ENCODE data around the gene MMAB.

MMAB gene

DNA sequence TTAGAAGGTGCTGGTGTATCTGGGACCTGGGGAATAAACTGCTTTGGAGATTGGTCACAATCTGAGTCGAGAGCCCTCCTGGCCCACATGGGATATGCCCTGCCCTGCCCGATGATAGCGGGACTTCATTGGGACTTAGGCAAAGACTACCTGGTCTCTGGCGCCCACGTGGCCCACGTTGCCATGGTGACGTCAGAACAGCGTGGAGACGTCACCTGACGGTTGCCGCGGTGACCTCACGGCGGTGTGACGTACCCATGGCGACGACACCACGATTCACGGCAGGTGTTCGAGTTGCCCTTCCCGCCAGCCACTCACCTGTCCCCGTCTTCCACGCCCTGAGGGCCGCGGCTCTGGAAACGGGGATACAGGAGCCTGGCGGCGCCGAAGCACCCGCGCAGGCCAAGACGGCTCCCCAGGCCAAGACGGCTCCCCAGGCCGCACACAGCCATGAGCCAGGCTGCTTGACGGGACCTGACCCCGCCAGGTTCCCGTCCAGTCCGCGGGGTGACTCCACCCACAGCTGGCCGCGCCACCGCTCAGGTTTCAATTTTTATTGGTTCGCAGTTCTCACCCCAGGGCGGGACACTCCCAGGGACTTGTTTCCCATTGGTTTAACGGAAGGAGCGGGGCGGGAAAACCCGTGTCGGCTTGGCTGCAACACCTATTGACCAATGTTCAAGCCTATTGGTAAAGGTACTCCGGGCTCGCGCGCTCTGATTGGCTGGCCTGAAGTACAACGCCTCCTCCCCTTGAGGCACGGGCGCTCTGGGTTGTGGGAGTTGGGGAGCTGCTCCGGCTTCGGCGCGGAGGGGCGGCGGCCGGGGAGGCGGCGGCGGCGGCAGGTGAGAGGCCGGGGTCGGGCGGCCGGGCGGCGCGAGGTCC is at the start of gene MMAB, which contains the start of gene MVK:
Gene MMAB (minus strand): TSS at position 476 of the 885 bp plus-strand sequence. CDS start 24 bp downstream, at position 452.
Gene MVK (plus strand): TSS at position 766 of the 885 bp plus-strand sequence. CDS start 1,029 bp downstream, outside the sequence.
- peaks cover 18 to 61% (median 23%) of the 10 kb centered on the region in 3 donors for H3K36me3 ChIP-seq
- intact Hi-C loops (cut with DNase I; ENCODE audit: low total_unique reads) = loop anchor here (5.0 kb wide), 1 partner anchor 424 kb away; the partner anchor contains the start of genes ANKRD13A and GIT2
- peaks cover 0 to 20% (median 19%) of the 10 kb centered on the region in 4 donors for H3K4me1 ChIP-seq
- DNase-seq = peak; percentile 99 to 100
- H3K27me3 ChIP-seq = no peaks in the 10 kb centered on the region
- TF ChIP-seq, protein P1, sequence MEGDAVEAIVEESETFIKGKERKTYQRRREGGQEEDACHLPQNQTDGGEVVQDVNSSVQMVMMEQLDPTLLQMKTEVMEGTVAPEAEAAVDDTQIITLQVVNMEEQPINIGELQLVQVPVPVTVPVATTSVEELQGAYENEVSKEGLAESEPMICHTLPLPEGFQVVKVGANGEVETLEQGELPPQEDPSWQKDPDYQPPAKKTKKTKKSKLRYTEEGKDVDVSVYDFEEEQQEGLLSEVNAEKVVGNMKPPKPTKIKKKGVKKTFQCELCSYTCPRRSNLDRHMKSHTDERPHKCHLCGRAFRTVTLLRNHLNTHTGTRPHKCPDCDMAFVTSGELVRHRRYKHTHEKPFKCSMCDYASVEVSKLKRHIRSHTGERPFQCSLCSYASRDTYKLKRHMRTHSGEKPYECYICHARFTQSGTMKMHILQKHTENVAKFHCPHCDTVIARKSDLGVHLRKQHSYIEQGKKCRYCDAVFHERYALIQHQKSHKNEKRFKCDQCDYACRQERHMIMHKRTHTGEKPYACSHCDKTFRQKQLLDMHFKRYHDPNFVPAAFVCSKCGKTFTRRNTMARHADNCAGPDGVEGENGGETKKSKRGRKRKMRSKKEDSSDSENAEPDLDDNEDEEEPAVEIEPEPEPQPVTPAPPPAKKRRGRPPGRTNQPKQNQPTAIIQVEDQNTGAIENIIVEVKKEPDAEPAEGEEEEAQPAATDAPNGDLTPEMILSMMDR (IDR thresholded peaks at IDR 0.05) = no peak
- no peaks in the 10 kb centered on the region for H3K9me3 ChIP-seq
- peak within 1 kb of the TSS; percentile 73 to 96 for H3K4me3 ChIP-seq
- H3K27ac ChIP-seq = peak within 1 kb of the TSS; percentile 78 to 83

DNA sequence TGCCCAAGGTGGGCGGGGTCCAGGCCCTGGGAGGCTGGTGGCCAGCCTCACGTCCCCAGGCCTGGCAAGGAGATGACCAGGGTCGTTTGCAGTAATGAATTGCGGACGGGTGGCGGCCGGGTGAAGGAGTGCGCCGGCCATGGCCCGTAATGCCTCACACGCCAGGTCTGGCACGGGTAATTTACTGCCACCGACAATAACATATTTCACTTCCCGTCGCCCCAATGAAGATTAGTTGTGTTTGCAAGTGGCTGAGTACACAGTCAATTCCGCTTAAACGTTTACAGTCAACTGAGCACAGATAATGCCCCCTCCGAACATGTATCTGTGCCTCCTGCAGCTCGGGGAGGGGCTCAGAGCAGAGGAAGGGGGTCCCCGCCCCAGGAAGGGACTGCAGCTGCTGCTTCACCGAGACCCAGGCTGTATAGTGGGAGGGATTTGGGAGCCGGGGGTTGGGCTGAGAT is 48.6 kb upstream of the MMAB start:
- TF ChIP-seq, protein P1 (IDR thresholded peaks at IDR 0.05) = no peak
- H3K36me3 ChIP-seq = no peaks in the 10 kb centered on the region
- no peak overlapping the region for H3K4me3 ChIP-seq
- H3K4me1 ChIP-seq = peaks cover 0 to 7% (median 0%) of the 10 kb centered on the region in 4 donors
- no peaks in the 10 kb centered on the region for H3K9me3 ChIP-seq
- H3K27ac ChIP-seq = no peak overlapping the region
- peaks cover 0 to 66% of the 10 kb centered on the region in 2 donors for H3K27me3 ChIP-seq
- intact Hi-C loops (cut with DNase I; ENCODE audit: low total_unique reads) = no loop called here
- DNase-seq = no peak

- TF ChIP-seq, protein P1 (IDR thresholded peaks at IDR 0.05) = no peak
- no peak overlapping the region for H3K27ac ChIP-seq
- peaks cover 0 to 66% of the 10 kb centered on the region in 2 donors for H3K27me3 ChIP-seq
- peaks cover 0 to 7% (median 0%) of the 10 kb centered on the region in 4 donors for H3K4me1 ChIP-seq
- no peaks in the 10 kb centered on the region for H3K36me3 ChIP-seq
- intact Hi-C loops (cut with DNase I; ENCODE audit: low total_unique reads) = no loop called here
- no peaks in the 10 kb centered on the region for H3K9me3 ChIP-seq
- no peak overlapping the region for H3K4me3 ChIP-seq
- DNase-seq = no peak
Observed at GRCh38 chr12:109621211-109621694, 47.9 kb upstream of the MMAB start.

- intact Hi-C loops (cut with DNase I; ENCODE audit: low total_unique reads) = no loop called here
- no peaks in the 10 kb centered on the region for H3K9me3 ChIP-seq
- H3K4me1 ChIP-seq = peaks cover 0 to 7% (median 0%) of the 10 kb centered on the region in 4 donors
- TF ChIP-seq, protein P1 (IDR thresholded peaks at IDR 0.05) = no peak
- no peak overlapping the region for H3K4me3 ChIP-seq
- no peak for DNase-seq
- H3K27me3 ChIP-seq = peaks cover 0 to 65% of the 10 kb centered on the region in 2 donors
- no peak overlapping the region for H3K27ac ChIP-seq
- no peaks in the 10 kb centered on the region for H3K36me3 ChIP-seq
Observed at GRCh38 chr12:109619002-109619604, 45.8 kb upstream of the MMAB start.

- DNase-seq = no peak
- Histone ChIP-seq H3K9me3 (no peaks in the 10 kb centered on the region), H3K27ac (no peak overlapping the region), H3K4me3 (no peak overlapping the region), H3K4me1 (peaks cover 0 to 7% (median 0%) of the 10 kb centered on the region in 4 donors), H3K36me3 (no peaks in the 10 kb centered on the region), H3K27me3 (peaks cover 0 to 63% of the 10 kb centered on the region in 2 donors)
- intact Hi-C loops (cut with DNase I; ENCODE audit: low total_unique reads) = no loop called here
- TF ChIP-seq, protein P1 (IDR thresholded peaks at IDR 0.05) = no peak
Observed at GRCh38 chr12:109618082-109618481, 44.8 kb upstream of the MMAB start.

All from tibial artery (tissue), 4 donors.